Measurements from ENCODE around the gene ATP8A2. TPM values are rescaled to one million over a fixed set of nuclear protein-coding genes. Genes with fewer than 3 reads are reported as not detected.

Gene ATP8A2
- total RNA-seq, 1 donor, result 0.72 TPM

DNA sequence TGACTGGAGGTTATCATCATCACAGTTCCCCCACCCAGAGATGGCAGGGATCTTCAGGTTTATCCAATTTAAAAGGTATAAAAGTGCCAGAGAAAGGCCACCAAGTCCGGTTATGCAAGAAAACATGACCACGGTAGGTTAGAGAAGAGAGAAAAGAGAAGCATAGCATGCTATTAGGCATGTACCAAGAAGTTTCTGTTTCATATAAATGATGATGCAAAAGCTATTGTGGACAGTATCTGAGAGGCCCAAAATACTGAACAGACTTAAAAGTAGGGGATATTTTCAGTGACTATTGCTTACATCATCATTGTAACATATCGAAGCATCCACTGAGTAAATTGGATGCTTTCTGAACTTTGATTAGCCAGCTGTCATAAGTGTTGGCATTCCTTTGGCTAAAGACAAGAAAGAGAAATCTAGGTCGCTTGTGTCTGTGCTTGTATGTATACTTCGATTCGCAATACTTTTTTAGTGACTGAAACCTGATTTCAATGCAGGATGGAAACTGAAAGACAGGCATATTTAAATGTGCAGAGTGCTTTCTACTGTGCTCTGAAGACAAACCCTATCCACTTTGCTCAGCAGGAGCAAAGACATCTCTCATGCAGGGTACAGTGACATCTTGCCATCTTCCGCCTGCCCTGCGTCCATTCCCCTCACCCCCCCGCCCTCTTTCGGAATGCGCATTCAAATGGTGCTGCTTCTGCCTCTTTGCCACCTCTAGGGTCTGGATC lies 499.8 kb downstream of the ATP8A2 start:
- TF ChIP-seq, protein P1, sequence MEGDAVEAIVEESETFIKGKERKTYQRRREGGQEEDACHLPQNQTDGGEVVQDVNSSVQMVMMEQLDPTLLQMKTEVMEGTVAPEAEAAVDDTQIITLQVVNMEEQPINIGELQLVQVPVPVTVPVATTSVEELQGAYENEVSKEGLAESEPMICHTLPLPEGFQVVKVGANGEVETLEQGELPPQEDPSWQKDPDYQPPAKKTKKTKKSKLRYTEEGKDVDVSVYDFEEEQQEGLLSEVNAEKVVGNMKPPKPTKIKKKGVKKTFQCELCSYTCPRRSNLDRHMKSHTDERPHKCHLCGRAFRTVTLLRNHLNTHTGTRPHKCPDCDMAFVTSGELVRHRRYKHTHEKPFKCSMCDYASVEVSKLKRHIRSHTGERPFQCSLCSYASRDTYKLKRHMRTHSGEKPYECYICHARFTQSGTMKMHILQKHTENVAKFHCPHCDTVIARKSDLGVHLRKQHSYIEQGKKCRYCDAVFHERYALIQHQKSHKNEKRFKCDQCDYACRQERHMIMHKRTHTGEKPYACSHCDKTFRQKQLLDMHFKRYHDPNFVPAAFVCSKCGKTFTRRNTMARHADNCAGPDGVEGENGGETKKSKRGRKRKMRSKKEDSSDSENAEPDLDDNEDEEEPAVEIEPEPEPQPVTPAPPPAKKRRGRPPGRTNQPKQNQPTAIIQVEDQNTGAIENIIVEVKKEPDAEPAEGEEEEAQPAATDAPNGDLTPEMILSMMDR (IDR thresholded peaks at IDR 0.05; ENCODE audit: extremely low read depth, low read depth, low read length), result no peak
- no peaks in the 10 kb centered on the region for H3K36me3 ChIP-seq (ENCODE audit: insufficient read depth, low read length)
- no peak overlapping the region for H3K4me2 ChIP-seq (ENCODE audit: insufficient read depth, low read length)

GRCh38 chr13:25872481-25873241 lies 500.9 kb downstream of the ATP8A2 start:
- TF ChIP-seq, protein P1 (IDR thresholded peaks at IDR 0.05; ENCODE audit: extremely low read depth, low read depth, low read length), result no peak
- no peaks in the 10 kb centered on the region for H3K9me3 ChIP-seq (ENCODE audit: low read depth, low read length)
- no peaks in the 10 kb centered on the region for H3K36me3 ChIP-seq (ENCODE audit: insufficient read depth, low read length)
- H3K27me3 ChIP-seq (ENCODE audit: insufficient read depth, low read length), result no peaks in the 10 kb centered on the region
- H3K4me3 ChIP-seq (ENCODE audit: insufficient read depth, low read length), result no peak overlapping the region
- H3K27ac ChIP-seq (ENCODE audit: low read depth, low read length), result no peak overlapping the region
- no peaks in the 10 kb centered on the region for H3K4me1 ChIP-seq (ENCODE audit: insufficient read depth, low read length)
- H4K20me1 ChIP-seq (ENCODE audit: insufficient read depth, low read length), result no peaks in the 10 kb centered on the region
- no peak overlapping the region for H2AFZ ChIP-seq (ENCODE audit: low read length)
- no peak for DNase-seq (ENCODE audit: insufficient read length, low spot score, missing footprints)
- no peaks in the 10 kb centered on the region for H3K79me2 ChIP-seq (ENCODE audit: insufficient read depth, low read length)
- H3K4me2 ChIP-seq (ENCODE audit: insufficient read depth, low read length), result no peak overlapping the region

More for the DNA sequence above, 499.8 kb downstream of the ATP8A2 start:
- no peaks in the 10 kb centered on the region for H3K4me1 ChIP-seq (ENCODE audit: insufficient read depth, low read length)
- no peaks in the 10 kb centered on the region for H3K79me2 ChIP-seq (ENCODE audit: insufficient read depth, low read length)
- H4K20me1 ChIP-seq (ENCODE audit: insufficient read depth, low read length), result no peaks in the 10 kb centered on the region
- no peak overlapping the region for H3K27ac ChIP-seq (ENCODE audit: low read depth, low read length)
- H3K9me3 ChIP-seq (ENCODE audit: low read depth, low read length), result no peaks in the 10 kb centered on the region
- no peaks in the 10 kb centered on the region for H3K27me3 ChIP-seq (ENCODE audit: insufficient read depth, low read length)
- H3K4me3 ChIP-seq (ENCODE audit: insufficient read depth, low read length), result no peak overlapping the region
- no peak for DNase-seq (ENCODE audit: insufficient read length, low spot score, missing footprints)
- H2AFZ ChIP-seq (ENCODE audit: low read length), result no peak overlapping the region

GRCh38 chr13:25873242-25873612 lies 501.5 kb downstream of the ATP8A2 start:
- Histone ChIP-seq H4K20me1 (ENCODE audit: insufficient read depth, low read length) (no peaks in the 10 kb centered on the region), H3K27ac (ENCODE audit: low read depth, low read length) (no peak overlapping the region), H3K4me1 (ENCODE audit: insufficient read depth, low read length) (no peaks in the 10 kb centered on the region), H2AFZ (ENCODE audit: low read length) (no peak overlapping the region), H3K27me3 (ENCODE audit: insufficient read depth, low read length) (no peaks in the 10 kb centered on the region), H3K4me3 (ENCODE audit: insufficient read depth, low read length) (no peak overlapping the region), H3K79me2 (ENCODE audit: insufficient read depth, low read length) (no peaks in the 10 kb centered on the region), H3K36me3 (ENCODE audit: insufficient read depth, low read length) (no peaks in the 10 kb centered on the region), H3K9me3 (ENCODE audit: low read depth, low read length) (no peaks in the 10 kb centered on the region), H3K4me2 (ENCODE audit: insufficient read depth, low read length) (no peak overlapping the region)
- no peak for DNase-seq (ENCODE audit: insufficient read length, low spot score, missing footprints)
- TF ChIP-seq, protein P1 (IDR thresholded peaks at IDR 0.05; ENCODE audit: extremely low read depth, low read depth, low read length), result no peak

GRCh38 chr13:25874064-25874737 lies 502.4 kb downstream of the ATP8A2 start:
- Histone ChIP-seq H3K4me2 (ENCODE audit: insufficient read depth, low read length) (no peak overlapping the region), H3K4me3 (ENCODE audit: insufficient read depth, low read length) (no peak overlapping the region), H4K20me1 (ENCODE audit: insufficient read depth, low read length) (no peaks in the 10 kb centered on the region), H3K9me3 (ENCODE audit: low read depth, low read length) (no peaks in the 10 kb centered on the region), H3K4me1 (ENCODE audit: insufficient read depth, low read length) (no peaks in the 10 kb centered on the region), H2AFZ (ENCODE audit: low read length) (no peak overlapping the region), H3K27me3 (ENCODE audit: insufficient read depth, low read length) (no peaks in the 10 kb centered on the region), H3K36me3 (ENCODE audit: insufficient read depth, low read length) (no peaks in the 10 kb centered on the region), H3K79me2 (ENCODE audit: insufficient read depth, low read length) (no peaks in the 10 kb centered on the region), H3K27ac (ENCODE audit: low read depth, low read length) (no peak overlapping the region)
- TF ChIP-seq, protein P1 (IDR thresholded peaks at IDR 0.05; ENCODE audit: extremely low read depth, low read depth, low read length), result no peak
- no peak for DNase-seq (ENCODE audit: insufficient read length, low spot score, missing footprints)

Measured in osteoblast (primary cell).